ENCODE results near the gene ARFIP1.

Gene ARFIP1

DNA sequence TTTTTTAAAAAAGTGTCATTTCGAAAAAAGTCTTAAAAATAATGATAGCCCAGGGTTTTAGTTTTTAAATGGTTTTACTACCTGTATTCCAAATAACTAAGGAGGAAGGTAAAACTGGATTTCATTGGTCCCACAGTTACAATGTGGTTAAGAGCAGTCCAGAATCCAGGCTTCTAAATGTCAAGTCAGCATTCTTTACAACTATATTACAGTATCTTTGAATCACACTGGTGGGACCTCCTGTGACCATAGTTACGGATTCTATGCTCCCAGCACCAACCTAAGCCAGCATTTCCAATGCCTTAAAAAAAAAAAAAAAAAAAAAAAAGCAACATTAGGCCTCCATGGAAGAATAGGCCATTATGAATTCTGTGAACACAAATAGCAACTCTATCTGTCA lies 6.4 kb upstream of the ARFIP1 start:
- TF ChIP-seq, protein P1, sequence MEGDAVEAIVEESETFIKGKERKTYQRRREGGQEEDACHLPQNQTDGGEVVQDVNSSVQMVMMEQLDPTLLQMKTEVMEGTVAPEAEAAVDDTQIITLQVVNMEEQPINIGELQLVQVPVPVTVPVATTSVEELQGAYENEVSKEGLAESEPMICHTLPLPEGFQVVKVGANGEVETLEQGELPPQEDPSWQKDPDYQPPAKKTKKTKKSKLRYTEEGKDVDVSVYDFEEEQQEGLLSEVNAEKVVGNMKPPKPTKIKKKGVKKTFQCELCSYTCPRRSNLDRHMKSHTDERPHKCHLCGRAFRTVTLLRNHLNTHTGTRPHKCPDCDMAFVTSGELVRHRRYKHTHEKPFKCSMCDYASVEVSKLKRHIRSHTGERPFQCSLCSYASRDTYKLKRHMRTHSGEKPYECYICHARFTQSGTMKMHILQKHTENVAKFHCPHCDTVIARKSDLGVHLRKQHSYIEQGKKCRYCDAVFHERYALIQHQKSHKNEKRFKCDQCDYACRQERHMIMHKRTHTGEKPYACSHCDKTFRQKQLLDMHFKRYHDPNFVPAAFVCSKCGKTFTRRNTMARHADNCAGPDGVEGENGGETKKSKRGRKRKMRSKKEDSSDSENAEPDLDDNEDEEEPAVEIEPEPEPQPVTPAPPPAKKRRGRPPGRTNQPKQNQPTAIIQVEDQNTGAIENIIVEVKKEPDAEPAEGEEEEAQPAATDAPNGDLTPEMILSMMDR (IDR thresholded peaks at IDR 0.05; ENCODE audit: control extremely low read depth, extremely low read depth, low read depth, missing control alignments), result no peak
- ChIA-PET POLR2A (no interaction called here), CTCF (no interaction called here)
- no peak for DNase-seq (ENCODE audit: extremely low spot score)

- ChIA-PET POLR2A (no interaction called here), CTCF (no interaction called here)
- no peak for DNase-seq (ENCODE audit: extremely low spot score)
- TF ChIP-seq, protein P1 (IDR thresholded peaks at IDR 0.05; ENCODE audit: control extremely low read depth, extremely low read depth, low read depth, missing control alignments), result no peak
These were observed 5.8 kb upstream of the ARFIP1 start for GRCh38 chr4:152773953-152774352.

GRCh38 chr4:152776352-152776751 lies 3.4 kb upstream of the ARFIP1 start:
- POLR2A ChIA-PET, result no interaction called here
- TF ChIP-seq, protein P1 (IDR thresholded peaks at IDR 0.05; ENCODE audit: control extremely low read depth, extremely low read depth, low read depth, missing control alignments), result no peak
- CTCF ChIA-PET, result no interaction called here
- DNase-seq (ENCODE audit: extremely low spot score), result no peak

- CTCF ChIA-PET, result interaction anchor here (1.7 to 2.8 kb wide), 4 partner anchors 12 to 363 kb away, joined by 4 to 21 read pairs (median 5); no protein-coding TSS in a partner anchor
- DNase-seq (ENCODE audit: extremely low spot score), result no peak
- POLR2A ChIA-PET, result interaction anchor here (0.6 kb wide), 1 partner anchor 210 kb away, joined by 5 read pairs; no protein-coding TSS in a partner anchor
- TF ChIP-seq, protein P1 (IDR thresholded peaks at IDR 0.05; ENCODE audit: control extremely low read depth, extremely low read depth, low read depth, missing control alignments), result no peak
These were observed 2.3 kb upstream of the ARFIP1 start for GRCh38 chr4:152777488-152777887.

- ChIA-PET POLR2A (interaction anchor here (0.5 kb wide), 1 partner anchor 1045 kb away, joined by 4 read pairs; no protein-coding TSS in a partner anchor), CTCF (interaction anchor here (0.8 to 2.8 kb wide), 19 partner anchors 10 to 377 kb away, joined by 3 to 31 read pairs (median 4); no protein-coding TSS in a partner anchor)
- TF ChIP-seq, protein P1 (IDR thresholded peaks at IDR 0.05; ENCODE audit: control extremely low read depth, extremely low read depth, low read depth, missing control alignments), result no peak
- DNase-seq (ENCODE audit: extremely low spot score), result peak; percentile 25
These were observed 870 bp upstream of the ARFIP1 start for GRCh38 chr4:152778656-152779512.

DNA sequence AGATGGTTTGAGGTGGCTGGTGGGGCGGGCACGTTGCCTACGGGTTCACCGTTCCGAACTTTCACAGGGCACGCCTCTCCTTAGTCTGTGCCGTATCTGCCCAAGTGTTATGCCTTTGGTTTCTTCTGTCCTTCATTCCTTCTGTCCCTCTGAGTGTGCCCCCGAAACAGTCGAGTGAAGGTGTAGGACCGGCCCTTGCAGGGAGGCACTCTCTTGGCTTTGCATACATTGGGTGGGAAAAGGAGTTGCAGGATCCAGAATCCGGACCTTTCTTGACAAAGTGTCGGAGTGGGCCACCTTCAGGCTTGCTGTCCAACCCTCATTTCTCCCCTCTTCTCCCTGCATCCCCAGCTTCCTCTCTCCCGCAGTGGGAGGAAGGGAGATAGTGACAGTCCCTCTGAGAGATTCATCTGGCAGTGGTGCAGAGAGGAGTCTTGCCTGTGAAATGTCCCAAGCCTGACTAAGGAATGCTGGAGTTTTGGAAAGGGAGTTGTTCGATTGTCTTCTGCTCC lies 569 bp downstream of the ARFIP1 start:
- no peak for DNase-seq (ENCODE audit: extremely low spot score)
- ChIA-PET POLR2A (no interaction called here), CTCF (interaction anchor here (1.1 to 2.8 kb wide), 5 partner anchors 9 to 329 kb away, joined by 3 to 31 read pairs (median 4); no protein-coding TSS in a partner anchor)
- TF ChIP-seq, protein P1 (IDR thresholded peaks at IDR 0.05; ENCODE audit: control extremely low read depth, extremely low read depth, low read depth, missing control alignments), result no peak

Data from GM10248 (cell line).